ENCODE results near the gene GPX7.

The GPX7 gene

DNA sequence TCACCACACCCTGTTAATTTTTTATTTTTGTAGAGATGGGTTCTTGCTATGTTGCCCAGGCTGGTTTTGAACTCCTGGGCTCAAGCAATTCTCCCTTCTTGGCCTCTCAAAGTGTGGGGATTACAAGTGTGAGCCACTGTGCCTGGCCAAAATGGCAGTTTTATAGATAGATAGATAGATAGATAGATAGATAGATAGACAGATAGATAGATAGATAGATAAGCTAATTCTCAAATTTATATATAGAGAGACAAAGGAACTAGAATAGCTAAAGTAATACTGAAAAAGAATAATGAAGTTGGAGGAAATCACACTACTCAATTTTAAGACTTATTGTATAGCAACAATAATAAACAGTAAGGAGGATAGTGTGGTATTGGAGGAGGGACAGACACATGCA, 51.9 kb downstream of the GPX7 start:
- Histone ChIP-seq H3K36me3 (ENCODE audit: control insufficient read depth, insufficient read depth, low read length) (no peaks in the 10 kb centered on the region), H3K4me1 (ENCODE audit: control insufficient read depth, insufficient read depth, low read length) (peaks cover 2% of the 10 kb centered on the region), H3K9ac (ENCODE audit: low read depth, low read length) (no peak overlapping the region), H3K9me3 (ENCODE audit: control insufficient read depth, insufficient read depth, low read length) (no peaks in the 10 kb centered on the region), H3K27me3 (ENCODE audit: control insufficient read depth, insufficient read depth, low read length) (no peaks in the 10 kb centered on the region), H3K4me3 (ENCODE audit: low read depth, low read length) (no peak overlapping the region)

DNA sequence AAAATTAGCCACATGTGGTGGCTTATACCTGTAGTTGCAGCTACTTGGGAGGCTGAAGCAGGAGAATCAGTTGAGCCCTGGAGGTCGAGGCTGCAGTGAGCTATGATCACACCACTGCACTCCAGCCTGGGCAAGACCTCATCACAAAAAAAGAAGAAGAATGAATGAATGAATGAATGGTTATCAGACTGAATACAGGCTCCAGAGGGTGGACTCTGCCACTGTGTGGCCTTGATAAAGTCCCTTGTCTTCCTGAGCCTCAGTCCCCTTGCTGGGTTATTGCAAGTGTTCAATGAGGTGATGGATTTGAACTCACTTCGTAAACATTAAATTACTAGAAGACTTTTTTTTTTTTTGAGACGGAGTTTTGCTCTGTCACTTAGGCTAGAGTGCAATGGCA, 55.5 kb downstream of the GPX7 start:
- Histone ChIP-seq H3K4me3 (ENCODE audit: low read depth, low read length) (no peak overlapping the region), H3K36me3 (ENCODE audit: control insufficient read depth, insufficient read depth, low read length) (no peaks in the 10 kb centered on the region), H3K9me3 (ENCODE audit: control insufficient read depth, insufficient read depth, low read length) (no peaks in the 10 kb centered on the region), H3K9ac (ENCODE audit: low read depth, low read length) (no peak overlapping the region), H3K4me1 (ENCODE audit: control insufficient read depth, insufficient read depth, low read length) (peaks cover 22% of the 10 kb centered on the region), H3K27me3 (ENCODE audit: control insufficient read depth, insufficient read depth, low read length) (no peaks in the 10 kb centered on the region)
